Ovary (tissue), 3 donors: Measurements from ENCODE around the gene PCBP3.

Experiments used
- CTCF ChIP-seq, 3 donors: fragments of 450-650 bp in 2 of 3; fragments of 200-600 bp in 1 of 3; IDR thresholded peaks; one replicate each; pipeline versions ENCODE4 v1.5.1 to v1.8.0; 2016 to 2022; ENCODE audit warnings: antibody characterized with exemption in 3 of 3, mild to moderate bottlenecking in 1 of 3
- POLR2A ChIP-seq: fragments of 450-650 bp; IDR thresholded peaks from one replicate; pipeline ENCODE4 v1.6.1; 2017; ENCODE audit warnings: antibody characterized with exemption, mild to moderate bottlenecking, moderate library complexity
- donor health status: DM: no; HTN: no; CAD: no.

- TF ChIP-seq CTCF (IDR thresholded peaks at IDR 0.05), result no peak
- TF ChIP-seq POLR2A, result no peak
Observed at GRCh38 chr21:45921917-45922316, 278.4 kb downstream of the PCBP3 start.
